ENCODE results near the gene CCL1.

DNA sequence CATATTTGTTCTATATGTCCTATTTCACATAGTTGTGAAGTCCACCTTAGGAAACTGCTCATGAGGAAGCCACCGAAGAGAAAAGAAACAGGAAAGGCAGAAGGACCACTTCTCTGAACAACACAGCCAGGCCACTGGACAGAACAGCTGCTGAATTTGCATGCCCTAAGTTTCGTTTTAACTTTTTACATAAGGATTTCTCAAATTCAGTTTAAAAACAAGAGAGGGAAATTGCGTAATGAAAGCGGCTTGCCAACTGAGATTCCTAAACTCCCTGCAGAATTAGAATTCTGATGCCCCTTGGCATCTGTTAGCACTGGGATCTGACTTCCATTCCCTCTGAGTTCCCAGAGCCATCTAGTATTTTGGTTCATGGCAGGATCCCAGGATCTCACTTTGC, 48.8 kb downstream of the CCL1 start:
- no peak for TF ChIP-seq EZH2 (IDR thresholded peaks at IDR 0.05)
- TF ChIP-seq, protein P1, sequence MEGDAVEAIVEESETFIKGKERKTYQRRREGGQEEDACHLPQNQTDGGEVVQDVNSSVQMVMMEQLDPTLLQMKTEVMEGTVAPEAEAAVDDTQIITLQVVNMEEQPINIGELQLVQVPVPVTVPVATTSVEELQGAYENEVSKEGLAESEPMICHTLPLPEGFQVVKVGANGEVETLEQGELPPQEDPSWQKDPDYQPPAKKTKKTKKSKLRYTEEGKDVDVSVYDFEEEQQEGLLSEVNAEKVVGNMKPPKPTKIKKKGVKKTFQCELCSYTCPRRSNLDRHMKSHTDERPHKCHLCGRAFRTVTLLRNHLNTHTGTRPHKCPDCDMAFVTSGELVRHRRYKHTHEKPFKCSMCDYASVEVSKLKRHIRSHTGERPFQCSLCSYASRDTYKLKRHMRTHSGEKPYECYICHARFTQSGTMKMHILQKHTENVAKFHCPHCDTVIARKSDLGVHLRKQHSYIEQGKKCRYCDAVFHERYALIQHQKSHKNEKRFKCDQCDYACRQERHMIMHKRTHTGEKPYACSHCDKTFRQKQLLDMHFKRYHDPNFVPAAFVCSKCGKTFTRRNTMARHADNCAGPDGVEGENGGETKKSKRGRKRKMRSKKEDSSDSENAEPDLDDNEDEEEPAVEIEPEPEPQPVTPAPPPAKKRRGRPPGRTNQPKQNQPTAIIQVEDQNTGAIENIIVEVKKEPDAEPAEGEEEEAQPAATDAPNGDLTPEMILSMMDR (IDR thresholded peaks at IDR 0.05): no peak
